Pancreas (tissue), 10 donors: Measurements from ENCODE around the gene RAB3GAP2. TPM values are rescaled to one million over a fixed set of nuclear protein-coding genes. Genes with fewer than 3 reads are reported as not detected.

Experiments
- ATAC-seq, 4 donors: fragments of 200-7000 bp; cut with Tn5 transposase; one replicate each; pipeline versions ENCODE4 v1.8.0 to v1.9.1; 2020; ENCODE audit warnings: mild to moderate bottlenecking in 4 of 4, moderate library complexity in 4 of 4
- DNase-seq, 6 donors: peaks; one replicate each; pipeline ENCODE4 v3.0.0-alpha.2; 2020
- FAIRE-seq: peaks from 2 replicates; lab custom pipeline; 2012; peaks lifted over from hg19 to GRCh38; lab: Jason Lieb, UNC
- H3K27ac ChIP-seq, 4 donors: fragments of 200-600 bp; sonication (generic); 1 replicate in 3 of 4; 2 replicates in 1 of 4; pipeline versions ENCODE4 v1.5.0 to v1.8.0; 2020
- H3K27me3 ChIP-seq, 4 donors: fragments of 200-600 bp; one replicate each; pipeline ENCODE4 v1.8.0; 2021
- H3K36me3 ChIP-seq, 3 donors: fragments of 200-600 bp; sonication (generic) in 1 of 3; one replicate each; pipeline versions ENCODE4 v1.5.0 to v1.8.0; 2020 to 2021
- H3K4me1 ChIP-seq, 3 donors: fragments of 200-600 bp; one replicate each; pipeline ENCODE4 v1.8.0; 2021
- H3K4me3 ChIP-seq, 4 donors: fragments of 200-600 bp; sonication (generic) in 2 of 4; one replicate each; pipeline versions ENCODE4 v1.5.0 to v1.8.0; 2020 to 2021
- H3K9me3 ChIP-seq, 4 donors: fragments of 200-600 bp; one replicate each; pipeline ENCODE4 v1.8.0; 2021
- WGBS, 2 donors: extraction: QIAGEN DNeasy Blood & Tissue Kit; methylation state at CpG; one replicate each; pipeline ENCODE4 v1.1.7; 2013; 5-methylcytosine and 5-hydroxymethylcytosine counted together
- intact Hi-C, 3 donors: fragments of 100-400 bp; cut with DNase I; formaldehyde crosslinking; loops; one replicate each; pipeline versions ENCODE4 v1.11.1 to v1.14.2; 2022
- polyA plus RNA-seq, 2 donors: library from polyadenylated mRNA; stranded (reverse); fragments of 200-250 nt; gene quantifications; one replicate each; pipeline ENCODE4 v1.2.3, GENCODE V29; 2013
- total RNA-seq, 6 donors: library from RNA; stranded (reverse); fragmentation: NEBNext Ultra II Directional in 4 of 6; extraction: Animal tissue kit (Norgen Biotek cat#: 25700) in 4 of 6; gene quantifications; one replicate each; pipeline versions ENCODE4 v1.2.1 to v1.2.4, GENCODE V29; 2021 to 2023
- TF ChIP-seq, protein P1 (sequence below), 4 donors: fragments of 200-600 bp; sonication (generic) in 3 of 4; IDR thresholded peaks; one replicate each; pipeline versions ENCODE4 v1.5.0 to v1.8.0; 2021; ENCODE audit warnings: antibody characterized with exemption in 4 of 4
- donor health status: healthy with polysubstance abuse.
- donor health status: DM: no; HTN: no; CAD: no; lungs with moderate emphysema.
- donor health status: DM: no; HTN: no; CAD: no.
- donor health status: control.
- donor health status: control.
- donor health status: Bipolar disorder and iron deficiency.
- donor health status: DM: yes; HTN: yes; CAD: no.
- donor health status: DM: no; HTN: no; CAD: no.
- donor health status: DM: no; HTN: no; CAD: no.
- donor health status: DM: yes; HTN: yes; CAD: no.

Gene RAB3GAP2
- total and polyA plus RNA-seq, 8 donors, result 4.8 to 26.2 (median 15.1) TPM

GRCh38 chr1:220299337-220299736 is 27.1 kb upstream of the RAB3GAP2 start:
- TF ChIP-seq, protein P1, sequence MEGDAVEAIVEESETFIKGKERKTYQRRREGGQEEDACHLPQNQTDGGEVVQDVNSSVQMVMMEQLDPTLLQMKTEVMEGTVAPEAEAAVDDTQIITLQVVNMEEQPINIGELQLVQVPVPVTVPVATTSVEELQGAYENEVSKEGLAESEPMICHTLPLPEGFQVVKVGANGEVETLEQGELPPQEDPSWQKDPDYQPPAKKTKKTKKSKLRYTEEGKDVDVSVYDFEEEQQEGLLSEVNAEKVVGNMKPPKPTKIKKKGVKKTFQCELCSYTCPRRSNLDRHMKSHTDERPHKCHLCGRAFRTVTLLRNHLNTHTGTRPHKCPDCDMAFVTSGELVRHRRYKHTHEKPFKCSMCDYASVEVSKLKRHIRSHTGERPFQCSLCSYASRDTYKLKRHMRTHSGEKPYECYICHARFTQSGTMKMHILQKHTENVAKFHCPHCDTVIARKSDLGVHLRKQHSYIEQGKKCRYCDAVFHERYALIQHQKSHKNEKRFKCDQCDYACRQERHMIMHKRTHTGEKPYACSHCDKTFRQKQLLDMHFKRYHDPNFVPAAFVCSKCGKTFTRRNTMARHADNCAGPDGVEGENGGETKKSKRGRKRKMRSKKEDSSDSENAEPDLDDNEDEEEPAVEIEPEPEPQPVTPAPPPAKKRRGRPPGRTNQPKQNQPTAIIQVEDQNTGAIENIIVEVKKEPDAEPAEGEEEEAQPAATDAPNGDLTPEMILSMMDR (IDR thresholded peaks at IDR 0.05), result no peak
- DNase-seq, result no peak
- H3K36me3 ChIP-seq, result no peaks in the 10 kb centered on the region
- 89 to 92% methylated on average over 7 of the region's 7 CpGs for WGBS, 2 donors
- H3K27ac ChIP-seq, result no peak overlapping the region
- no peak overlapping the region for H3K4me3 ChIP-seq
- H3K4me1 ChIP-seq, result no peaks in the 10 kb centered on the region
- FAIRE-seq, result no peak
- H3K9me3 ChIP-seq, result no peaks in the 10 kb centered on the region
- intact Hi-C loops, result no loop called here
- H3K27me3 ChIP-seq, result no peaks in the 10 kb centered on the region
- no peak for ATAC-seq

- intact Hi-C loops, result no loop called here
- FAIRE-seq, result no peak
These were observed 26.4 kb upstream of the RAB3GAP2 start for GRCh38 chr1:220298470-220299205.

DNA sequence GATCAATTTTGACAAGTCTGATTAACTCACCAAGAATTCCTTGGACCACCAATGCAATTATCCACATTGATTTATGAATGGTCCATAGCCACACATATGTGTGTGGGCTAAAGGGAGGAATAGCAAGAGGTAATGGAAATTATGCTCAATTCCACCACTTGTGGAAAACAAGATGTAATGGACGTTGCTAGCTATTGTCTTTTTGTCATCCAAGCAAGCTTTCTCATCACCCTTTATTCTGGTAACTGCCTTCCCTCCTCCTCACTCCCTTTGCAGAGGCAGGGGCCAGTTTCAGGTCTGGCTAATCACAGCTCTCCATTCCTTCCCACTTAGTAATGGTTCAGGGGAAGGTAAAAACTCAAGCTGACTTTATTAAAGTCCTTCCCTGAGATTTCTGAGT is 24.7 kb upstream of the RAB3GAP2 start:
- TF ChIP-seq, protein P1 (IDR thresholded peaks at IDR 0.05), result no peak
- H3K4me1 ChIP-seq, result no peaks in the 10 kb centered on the region
- ATAC-seq (no peak), FAIRE-seq (no peak), DNase-seq (no peak)
- intact Hi-C loops, result no loop called here
- H3K27ac ChIP-seq, result no peak overlapping the region
- WGBS, 2 donors, result 69 to 77% methylated on average over 1 of the region's 1 CpG
- no peak overlapping the region for H3K4me3 ChIP-seq
- H3K27me3 ChIP-seq, result no peaks in the 10 kb centered on the region
- H3K36me3 ChIP-seq, result no peaks in the 10 kb centered on the region
- H3K9me3 ChIP-seq, result no peaks in the 10 kb centered on the region

More at GRCh38 chr1:220298470-220299205, 26.4 kb upstream of the RAB3GAP2 start:
- Histone ChIP-seq H3K36me3 (no peaks in the 10 kb centered on the region), H3K27me3 (no peaks in the 10 kb centered on the region), H3K9me3 (no peaks in the 10 kb centered on the region), H3K4me3 (no peak overlapping the region), H3K4me1 (no peaks in the 10 kb centered on the region), H3K27ac (no peak overlapping the region)
- no peak for ATAC-seq
- WGBS, 2 donors, result 67 to 73% methylated on average over 9 of the region's 9 CpGs
- DNase-seq, result no peak
- TF ChIP-seq, protein P1 (IDR thresholded peaks at IDR 0.05), result no peak

DNA sequence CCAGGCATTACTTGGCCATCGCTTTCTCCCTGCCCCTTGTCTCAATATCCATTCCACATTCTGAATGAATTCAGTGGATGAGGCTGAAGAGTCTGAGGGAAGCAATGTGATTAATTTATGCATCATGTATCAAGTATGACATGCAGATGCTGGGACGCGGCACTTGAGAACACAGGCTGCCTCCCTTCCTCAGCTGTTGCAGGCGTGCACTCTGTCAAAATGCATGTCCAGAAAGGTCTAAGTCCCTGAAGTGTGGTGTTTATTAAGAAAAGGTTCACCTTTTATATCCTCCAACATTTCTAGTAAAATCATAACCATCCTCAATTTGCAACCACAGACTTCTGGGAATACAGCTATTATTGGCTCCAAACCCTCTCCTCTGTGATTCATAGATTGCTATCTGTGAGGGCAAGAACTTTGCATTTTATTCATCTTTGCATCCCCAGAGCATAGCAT is 22.6 kb upstream of the RAB3GAP2 start:
- Histone ChIP-seq H3K27me3 (no peaks in the 10 kb centered on the region), H3K36me3 (no peaks in the 10 kb centered on the region), H3K4me3 (no peak overlapping the region), H3K27ac (no peak overlapping the region), H3K4me1 (no peaks in the 10 kb centered on the region), H3K9me3 (no peaks in the 10 kb centered on the region)
- ATAC-seq (no peak), DNase-seq (no peak), FAIRE-seq (no peak)
- 88 to 89% methylated on average over 4 of the region's 4 CpGs for WGBS, 2 donors
- TF ChIP-seq, protein P1 (IDR thresholded peaks at IDR 0.05), result no peak
- intact Hi-C loops, result no loop called here

GRCh38 chr1:220291580-220291979 is 19.3 kb upstream of the RAB3GAP2 start:
- H3K27ac ChIP-seq, result no peak overlapping the region
- FAIRE-seq (no peak), ATAC-seq (no peak), DNase-seq (no peak)
- H3K27me3 ChIP-seq, result no peaks in the 10 kb centered on the region
- H3K36me3 ChIP-seq, result no peaks in the 10 kb centered on the region
- H3K9me3 ChIP-seq, result no peaks in the 10 kb centered on the region
- no peaks in the 10 kb centered on the region for H3K4me1 ChIP-seq
- intact Hi-C loops, result no loop called here
- TF ChIP-seq, protein P1 (IDR thresholded peaks at IDR 0.05), result no peak
- H3K4me3 ChIP-seq, result no peak overlapping the region
